Omental fat pad (tissue), 4 donors: ENCODE data around the gene SCYL1. TPM values are rescaled to one million over a fixed set of nuclear protein-coding genes. Genes with fewer than 3 reads are reported as not detected.

ENCODE experiments used
- ATAC-seq: fragments of 150-250 bp; one replicate; pipeline ENCODE4 v1.9.1; 2016; ENCODE audit warnings: mild to moderate bottlenecking, moderate library complexity; ENCODE audit not compliant: low FRiP score
- DNase-seq: peaks from one replicate; pipeline ENCODE4 v3.0.0-alpha.2; 2019; ENCODE audit warnings: low spot score
- total RNA-seq, 4 donors: library from RNA; depleted of rRNA; stranded (reverse); fragments of >200 nt; gene quantifications; one replicate each; pipeline ENCODE4 v1.1.0, GENCODE V29; 2016
- TF ChIP-seq, protein P1 (sequence below), 3 donors: fragments of 450-650 bp; IDR thresholded peaks; one replicate each; pipeline ENCODE4 v1.5.1; 2016 to 2017; ENCODE audit warnings: antibody characterized with exemption in 3 of 3, mild to moderate bottlenecking in 3 of 3, moderate library complexity in 2 of 3

Gene SCYL1
- total RNA-seq, 4 donors from 2014 or later = 75.4 to 105 (median 88.8) TPM

DNA sequence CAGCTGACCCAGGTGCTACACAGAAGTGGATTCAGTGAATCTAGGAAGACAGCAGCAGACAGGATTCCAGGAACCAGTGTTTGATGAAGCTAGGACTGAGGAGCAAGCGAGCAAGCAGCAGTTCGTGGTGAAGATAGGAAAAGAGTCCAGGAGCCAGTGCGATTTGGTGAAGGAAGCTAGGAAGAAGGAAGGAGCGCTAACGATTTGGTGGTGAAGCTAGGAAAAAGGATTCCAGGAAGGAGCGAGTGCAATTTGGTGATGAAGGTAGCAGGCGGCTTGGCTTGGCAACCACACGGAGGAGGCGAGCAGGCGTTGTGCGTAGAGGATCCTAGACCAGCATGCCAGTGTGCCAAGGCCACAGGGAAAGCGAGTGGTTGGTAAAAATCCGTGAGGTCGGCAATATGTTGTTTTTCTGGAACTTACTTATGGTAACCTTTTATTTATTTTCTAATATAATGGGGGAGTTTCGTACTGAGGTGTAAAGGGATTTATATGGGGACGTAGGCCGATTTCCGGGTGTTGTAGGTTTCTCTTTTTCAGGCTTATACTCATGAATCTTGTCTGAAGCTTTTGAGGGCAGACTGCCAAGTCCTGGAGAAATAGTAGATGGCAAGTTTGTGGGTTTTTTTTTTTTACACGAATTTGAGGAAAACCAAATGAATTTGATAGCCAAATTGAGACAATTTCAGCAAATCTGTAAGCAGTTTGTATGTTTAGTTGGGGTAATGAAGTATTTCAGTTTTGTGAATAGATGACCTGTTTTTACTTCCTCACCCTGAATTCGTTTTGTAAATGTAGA is 24.3 kb upstream of the SCYL1 start:
- peak; percentile 21 for DNase-seq
- ATAC-seq = no peak
- TF ChIP-seq, protein P1, sequence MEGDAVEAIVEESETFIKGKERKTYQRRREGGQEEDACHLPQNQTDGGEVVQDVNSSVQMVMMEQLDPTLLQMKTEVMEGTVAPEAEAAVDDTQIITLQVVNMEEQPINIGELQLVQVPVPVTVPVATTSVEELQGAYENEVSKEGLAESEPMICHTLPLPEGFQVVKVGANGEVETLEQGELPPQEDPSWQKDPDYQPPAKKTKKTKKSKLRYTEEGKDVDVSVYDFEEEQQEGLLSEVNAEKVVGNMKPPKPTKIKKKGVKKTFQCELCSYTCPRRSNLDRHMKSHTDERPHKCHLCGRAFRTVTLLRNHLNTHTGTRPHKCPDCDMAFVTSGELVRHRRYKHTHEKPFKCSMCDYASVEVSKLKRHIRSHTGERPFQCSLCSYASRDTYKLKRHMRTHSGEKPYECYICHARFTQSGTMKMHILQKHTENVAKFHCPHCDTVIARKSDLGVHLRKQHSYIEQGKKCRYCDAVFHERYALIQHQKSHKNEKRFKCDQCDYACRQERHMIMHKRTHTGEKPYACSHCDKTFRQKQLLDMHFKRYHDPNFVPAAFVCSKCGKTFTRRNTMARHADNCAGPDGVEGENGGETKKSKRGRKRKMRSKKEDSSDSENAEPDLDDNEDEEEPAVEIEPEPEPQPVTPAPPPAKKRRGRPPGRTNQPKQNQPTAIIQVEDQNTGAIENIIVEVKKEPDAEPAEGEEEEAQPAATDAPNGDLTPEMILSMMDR (IDR thresholded peaks at IDR 0.05) = no peak

DNA sequence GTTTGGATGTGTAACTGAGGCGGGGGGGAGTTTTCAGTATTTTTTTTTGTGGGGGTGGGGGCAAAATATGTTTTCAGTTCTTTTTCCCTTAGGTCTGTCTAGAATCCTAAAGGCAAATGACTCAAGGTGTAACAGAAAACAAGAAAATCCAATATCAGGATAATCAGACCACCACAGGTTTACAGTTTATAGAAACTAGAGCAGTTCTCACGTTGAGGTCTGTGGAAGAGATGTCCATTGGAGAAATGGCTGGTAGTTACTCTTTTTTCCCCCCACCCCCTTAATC is 23.8 kb upstream of the SCYL1 start:
- no peak for ATAC-seq
- TF ChIP-seq, protein P1 (IDR thresholded peaks at IDR 0.05) = no peak
- DNase-seq = no peak

DNA sequence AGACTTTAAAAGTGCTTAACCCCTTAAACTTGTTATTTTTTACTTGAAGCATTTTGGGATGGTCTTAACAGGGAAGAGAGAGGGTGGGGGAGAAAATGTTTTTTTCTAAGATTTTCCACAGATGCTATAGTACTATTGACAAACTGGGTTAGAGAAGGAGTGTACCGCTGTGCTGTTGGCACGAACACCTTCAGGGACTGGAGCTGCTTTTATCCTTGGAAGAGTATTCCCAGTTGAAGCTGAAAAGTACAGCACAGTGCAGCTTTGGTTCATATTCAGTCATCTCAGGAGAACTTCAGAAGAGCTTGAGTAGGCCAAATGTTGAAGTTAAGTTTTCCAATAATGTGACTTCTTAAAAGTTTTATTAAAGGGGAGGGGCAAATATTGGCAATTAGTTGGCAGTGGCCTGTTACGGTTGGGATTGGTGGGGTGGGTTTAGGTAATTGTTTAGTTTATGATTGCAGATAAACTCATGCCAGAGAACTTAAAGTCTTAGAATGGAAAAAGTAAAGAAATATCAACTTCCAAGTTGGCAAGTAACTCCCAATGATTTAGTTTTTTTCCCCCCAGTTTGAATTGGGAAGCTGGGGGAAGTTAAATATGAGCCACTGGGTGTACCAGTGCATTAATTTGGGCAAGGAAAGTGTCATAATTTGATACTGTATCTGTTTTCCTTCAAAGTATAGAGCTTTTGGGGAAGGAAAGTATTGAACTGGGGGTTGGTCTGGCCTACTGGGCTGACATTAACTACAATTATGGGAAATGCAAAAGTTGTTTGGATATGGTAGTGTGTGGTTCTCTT is 23.2 kb upstream of the SCYL1 start:
- ATAC-seq (no peak), DNase-seq (no peak)
- TF ChIP-seq, protein P1 (IDR thresholded peaks at IDR 0.05) = no peak

DNA sequence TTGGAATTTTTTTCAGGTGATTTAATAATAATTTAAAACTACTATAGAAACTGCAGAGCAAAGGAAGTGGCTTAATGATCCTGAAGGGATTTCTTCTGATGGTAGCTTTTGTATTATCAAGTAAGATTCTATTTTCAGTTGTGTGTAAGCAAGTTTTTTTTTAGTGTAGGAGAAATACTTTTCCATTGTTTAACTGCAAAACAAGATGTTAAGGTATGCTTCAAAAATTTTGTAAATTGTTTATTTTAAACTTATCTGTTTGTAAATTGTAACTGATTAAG is 22.7 kb upstream of the SCYL1 start:
- TF ChIP-seq, protein P1 (IDR thresholded peaks at IDR 0.05) = no peak
- ATAC-seq = no peak

DNA sequence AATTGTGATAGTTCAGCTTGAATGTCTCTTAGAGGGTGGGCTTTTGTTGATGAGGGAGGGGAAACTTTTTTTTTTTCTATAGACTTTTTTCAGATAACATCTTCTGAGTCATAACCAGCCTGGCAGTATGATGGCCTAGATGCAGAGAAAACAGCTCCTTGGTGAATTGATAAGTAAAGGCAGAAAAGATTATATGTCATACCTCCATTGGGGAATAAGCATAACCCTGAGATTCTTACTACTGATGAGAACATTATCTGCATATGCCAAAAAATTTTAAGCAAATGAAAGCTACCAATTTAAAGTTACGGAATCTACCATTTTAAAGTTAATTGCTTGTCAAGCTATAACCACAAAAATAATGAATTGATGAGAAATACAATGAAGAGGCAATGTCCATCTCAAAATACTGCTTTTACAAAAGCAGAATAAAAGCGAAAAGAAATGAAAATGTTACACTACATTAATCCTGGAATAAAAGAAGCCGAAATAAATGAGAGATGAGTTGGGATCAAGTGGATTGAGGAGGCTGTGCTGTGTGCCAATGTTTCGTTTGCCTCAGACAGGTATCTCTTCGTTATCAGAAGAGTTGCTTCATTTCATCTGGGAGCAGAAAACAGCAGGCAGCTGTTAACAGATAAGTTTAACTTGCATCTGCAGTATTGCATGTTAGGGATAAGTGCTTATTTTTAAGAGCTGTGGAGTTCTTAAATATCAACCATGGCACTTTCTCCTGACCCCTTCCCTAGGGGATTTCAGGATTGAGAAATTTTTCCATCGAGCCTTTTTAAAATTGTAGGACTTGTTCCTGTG is 22.1 kb upstream of the SCYL1 start:
- TF ChIP-seq, protein P1 (IDR thresholded peaks at IDR 0.05) = no peak
- ATAC-seq (no peak), DNase-seq (peak; percentile 19)

More for the DNA sequence above, 22.7 kb upstream of the SCYL1 start:
- DNase-seq = no peak

DNA sequence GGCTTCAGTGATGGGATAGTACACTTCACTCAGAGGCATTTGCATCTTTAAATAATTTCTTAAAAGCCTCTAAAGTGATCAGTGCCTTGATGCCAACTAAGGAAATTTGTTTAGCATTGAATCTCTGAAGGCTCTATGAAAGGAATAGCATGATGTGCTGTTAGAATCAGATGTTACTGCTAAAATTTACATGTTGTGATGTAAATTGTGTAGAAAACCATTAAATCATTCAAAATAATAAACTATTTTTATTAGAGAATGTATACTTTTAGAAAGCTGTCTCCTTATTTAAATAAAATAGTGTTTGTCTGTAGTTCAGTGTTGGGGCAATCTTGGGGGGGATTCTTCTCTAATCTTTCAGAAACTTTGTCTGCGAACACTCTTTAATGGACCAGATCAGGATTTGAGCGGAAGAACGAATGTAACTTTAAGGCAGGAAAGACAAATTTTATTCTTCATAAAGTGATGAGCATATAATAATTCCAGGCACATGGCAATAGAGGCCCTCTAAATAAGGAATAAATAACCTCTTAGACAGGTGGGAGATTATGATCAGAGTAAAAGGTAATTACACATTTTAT is 21.4 kb upstream of the SCYL1 start:
- DNase-seq (no peak), ATAC-seq (no peak)
- TF ChIP-seq, protein P1 (IDR thresholded peaks at IDR 0.05) = no peak
